GM12891 (cell line): ENCODE results near the gene CSAD.

ENCODE experiments used
- POLR2A ChIP-seq: IDR thresholded peaks from 2 replicates; pipeline ENCODE4 v1.6.1; 2011; ENCODE audit warnings: low read depth, low read length, control low read depth
- POLR2AphosphoS5 ChIP-seq: IDR thresholded peaks from 2 replicates; pipeline ENCODE4 v1.6.1; 2011; ENCODE audit warnings: low read depth, low read length, control low read depth

GRCh38 chr12:53191885-53192530 is 11.3 kb upstream of the CSAD start:
- TF ChIP-seq POLR2A = no peak; the same call in 1 of the 2 replicates
- TF ChIP-seq POLR2AphosphoS5 = no peak
